GM21723 (cell line): ENCODE results near the gene TKTL1.

ENCODE experiments used
- ATAC-seq: cut with Tn5 transposase; IDR thresholded peaks from one replicate; pipeline ENCODE4 v1.9.1; 2021; ENCODE audit warnings: mild to moderate bottlenecking, moderate library complexity; ENCODE audit not compliant: unreplicated experiment

The TKTL1 gene

DNA sequence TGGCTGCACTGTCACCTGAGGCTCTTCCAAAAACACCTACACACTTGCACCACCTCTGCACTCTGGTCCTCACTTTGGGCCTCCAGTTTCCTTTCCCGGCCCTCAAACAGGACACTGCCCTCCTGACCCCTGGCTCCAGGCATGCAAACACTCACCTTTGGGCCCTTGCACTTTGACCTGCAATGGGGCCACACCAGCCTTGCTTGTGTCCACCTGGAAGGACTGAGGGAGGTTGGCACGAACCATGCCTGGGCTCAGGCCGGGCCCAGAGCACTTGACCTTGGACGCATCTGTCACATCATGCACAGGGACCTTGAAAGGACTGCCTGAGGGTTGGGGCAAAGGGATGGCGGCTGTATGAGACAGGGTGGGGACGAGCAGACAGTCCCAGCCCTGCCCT is 63.2 kb downstream of the TKTL1 start:
- no peak for ATAC-seq

DNA sequence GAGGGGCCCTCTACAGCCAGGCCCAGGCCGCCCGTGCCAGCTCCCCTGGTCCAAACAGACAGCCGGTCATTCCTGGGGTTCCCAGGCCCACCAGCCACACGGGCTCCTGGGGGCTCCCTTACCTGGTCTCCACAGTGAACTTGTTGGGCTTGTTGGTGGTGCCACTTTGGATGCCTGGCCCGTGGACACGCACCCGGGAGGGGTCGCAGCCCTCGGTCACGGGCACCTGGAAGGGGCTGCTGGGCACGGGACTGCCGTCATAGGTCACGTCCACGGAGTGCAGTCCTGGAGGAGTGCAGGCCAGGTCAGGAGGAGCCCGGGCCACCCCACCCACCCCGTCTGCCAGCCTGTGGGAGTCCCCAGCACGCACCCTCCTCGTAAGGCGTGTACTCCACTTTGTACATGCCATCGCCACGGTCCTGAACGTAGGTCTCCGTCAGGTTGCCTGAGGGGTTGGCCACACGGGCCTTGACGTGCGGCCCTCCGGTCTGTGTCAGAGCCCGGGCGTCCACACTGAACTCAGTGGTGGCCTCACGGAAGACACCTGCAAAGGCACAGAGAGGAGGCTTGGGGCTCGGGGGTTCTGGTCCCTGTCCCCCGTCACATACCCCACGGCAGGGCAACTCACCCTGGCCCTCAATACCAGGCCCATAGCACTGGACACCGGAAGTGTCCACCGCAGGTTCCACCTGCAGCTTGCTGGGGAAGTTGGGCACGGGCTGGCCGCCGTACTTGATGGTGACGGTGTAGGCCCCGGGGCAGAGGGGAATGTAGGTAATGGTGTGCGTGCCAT is 64.0 kb downstream of the TKTL1 start:
- no peak for ATAC-seq

DNA sequence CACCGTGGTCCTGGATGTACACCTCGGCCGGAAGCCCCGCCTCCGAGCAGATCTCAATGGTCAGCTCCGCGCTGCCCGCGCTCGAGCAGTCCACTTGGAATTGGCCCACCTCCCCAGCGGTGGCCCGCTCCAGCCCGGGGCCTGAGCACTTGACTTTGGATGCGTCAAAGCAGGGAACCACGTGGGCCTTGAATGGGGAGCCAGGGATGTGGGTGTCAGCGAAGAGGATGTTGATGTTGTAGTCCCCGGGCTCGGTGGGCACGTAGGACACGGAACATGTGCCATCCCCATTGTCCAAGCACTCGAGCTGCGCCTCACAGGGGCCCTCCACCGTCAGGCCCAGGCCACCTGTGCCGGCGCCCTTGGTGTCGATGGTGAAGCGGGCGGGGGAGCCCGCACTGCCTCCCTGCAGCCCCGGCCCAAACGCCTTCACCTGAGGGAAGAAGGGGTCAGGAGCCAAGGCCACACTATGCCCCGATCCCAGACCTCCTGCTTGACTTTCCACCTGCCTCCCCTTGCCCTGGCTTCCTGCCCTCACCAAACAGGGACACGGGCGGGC is 64.6 kb downstream of the TKTL1 start:
- ATAC-seq: no peak

DNA sequence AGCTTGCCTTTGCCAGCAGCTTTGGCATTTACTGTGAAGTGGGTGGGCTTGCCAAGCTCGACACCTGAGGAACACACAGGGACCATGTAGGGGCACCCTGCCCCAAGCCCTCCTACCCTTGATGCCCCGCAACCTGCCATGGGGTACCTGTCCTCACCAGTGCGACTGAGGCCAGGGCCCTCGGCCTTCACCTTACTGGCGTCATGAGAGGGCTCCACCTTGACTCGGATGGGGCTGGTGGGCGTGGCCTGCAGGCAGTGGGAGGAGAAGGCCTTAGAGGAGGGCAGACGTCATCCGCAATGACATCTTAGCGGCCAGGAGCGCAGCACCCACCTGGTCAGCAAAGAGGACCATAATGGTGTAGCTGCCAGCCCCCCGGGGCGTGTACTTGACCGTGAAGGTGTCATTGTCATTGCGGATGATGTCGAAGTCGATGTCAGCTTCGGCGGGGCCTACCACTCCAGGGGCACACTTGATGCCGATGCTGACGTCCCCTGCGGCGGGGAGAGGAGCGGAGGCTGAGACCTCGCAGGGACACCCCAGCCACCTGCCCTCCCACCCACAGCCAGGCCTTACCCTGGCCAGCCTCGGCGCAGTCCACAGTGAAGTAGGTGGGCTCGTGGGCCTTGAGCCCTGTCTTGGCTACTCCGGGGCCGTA is 66.6 kb downstream of the TKTL1 start:
- ATAC-seq: no peak

DNA sequence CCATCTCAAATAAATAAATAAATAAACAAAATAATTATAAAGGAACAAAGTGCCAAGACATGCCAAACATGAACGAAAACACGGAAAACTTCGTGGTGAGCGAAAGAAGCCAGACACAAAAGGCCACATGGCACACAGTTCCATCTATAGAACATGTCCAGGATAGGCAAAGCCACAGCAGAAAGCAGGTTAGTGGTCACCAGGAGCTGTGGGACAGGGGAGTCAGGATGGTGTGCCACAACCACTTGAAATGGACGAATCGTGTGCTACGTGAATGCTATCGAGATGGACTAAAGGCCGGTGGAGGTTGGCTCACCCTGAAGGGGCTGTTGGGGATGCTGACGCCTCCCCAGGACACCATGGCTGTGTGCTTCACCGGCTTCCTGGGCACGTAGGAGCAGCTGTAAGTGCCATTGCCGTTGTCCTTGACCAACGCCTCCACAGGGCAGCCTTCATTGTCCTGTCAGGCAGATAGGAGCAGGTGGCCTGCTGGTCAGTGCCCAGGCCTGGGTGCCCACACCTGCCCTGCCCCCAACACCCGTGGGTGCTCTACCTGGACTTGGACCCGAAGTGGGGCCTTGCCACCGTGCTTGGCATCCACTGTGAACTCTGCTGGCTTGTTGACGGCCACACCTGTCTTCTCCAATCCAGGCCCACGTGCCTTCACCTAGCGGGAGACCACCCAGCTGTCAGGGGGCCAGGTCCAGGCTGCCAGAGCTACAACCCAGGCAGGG is 68.3 kb downstream of the TKTL1 start:
- ATAC-seq: no peak

DNA sequence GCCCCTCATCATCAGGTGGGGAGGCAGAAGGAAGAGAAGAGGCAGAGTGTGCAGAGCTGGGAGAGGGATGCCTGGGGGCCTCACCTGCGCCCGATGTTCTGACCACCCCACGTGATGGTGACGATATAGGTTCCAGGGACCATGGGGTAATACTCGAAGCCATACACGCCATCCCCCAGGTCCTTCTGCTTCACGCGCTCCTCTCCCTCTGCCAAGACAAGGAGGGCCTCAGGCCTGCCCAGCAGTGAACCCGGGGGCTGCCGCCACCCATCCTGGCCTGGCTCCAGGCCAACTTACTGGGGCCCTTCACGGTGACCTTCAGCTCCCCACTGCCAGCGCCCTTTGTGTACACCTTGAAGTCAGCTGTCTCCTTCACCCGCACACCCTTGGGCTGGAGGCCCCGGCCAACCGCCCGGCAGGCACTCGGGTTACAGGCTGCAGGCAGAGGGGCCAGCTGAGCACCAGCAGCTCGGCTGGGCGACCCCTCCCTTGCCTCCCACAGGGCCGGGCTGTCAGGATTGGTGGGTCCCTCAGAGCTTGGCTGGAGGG is 69.5 kb downstream of the TKTL1 start:
- no peak for ATAC-seq

DNA sequence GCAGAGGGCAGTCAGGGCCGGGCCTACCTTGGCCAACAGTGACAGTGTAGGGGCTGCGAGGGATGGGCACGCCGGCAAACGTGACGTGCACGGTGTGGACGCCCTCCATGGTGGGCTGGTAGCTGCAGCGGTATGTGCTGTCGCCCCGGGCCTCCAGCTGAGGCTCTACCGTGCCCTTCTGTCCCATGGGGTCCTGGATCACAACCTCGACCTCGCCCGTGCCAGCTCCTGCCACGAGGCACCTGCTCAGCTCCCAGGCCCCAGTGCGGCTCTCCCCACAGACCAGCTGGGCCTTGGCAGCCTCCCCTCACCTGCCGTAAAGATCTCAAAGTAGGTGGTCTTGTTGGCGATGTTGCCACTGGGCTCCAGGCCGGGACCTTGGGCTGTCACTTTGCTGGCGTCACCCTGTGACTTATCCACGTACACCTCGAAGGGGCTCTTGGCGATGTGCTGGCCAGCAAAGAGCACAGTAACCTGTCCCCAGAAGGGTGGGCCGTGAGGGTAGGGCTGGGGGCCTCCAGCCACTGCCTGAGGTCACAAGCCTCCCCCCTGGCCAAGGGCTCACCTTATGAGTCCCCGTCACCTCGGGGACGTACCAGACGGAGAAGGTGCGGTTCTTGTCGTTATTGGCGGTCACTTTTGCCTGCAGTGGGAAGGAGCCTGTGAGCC is 70.5 kb downstream of the TKTL1 start:
- no peak for ATAC-seq

DNA sequence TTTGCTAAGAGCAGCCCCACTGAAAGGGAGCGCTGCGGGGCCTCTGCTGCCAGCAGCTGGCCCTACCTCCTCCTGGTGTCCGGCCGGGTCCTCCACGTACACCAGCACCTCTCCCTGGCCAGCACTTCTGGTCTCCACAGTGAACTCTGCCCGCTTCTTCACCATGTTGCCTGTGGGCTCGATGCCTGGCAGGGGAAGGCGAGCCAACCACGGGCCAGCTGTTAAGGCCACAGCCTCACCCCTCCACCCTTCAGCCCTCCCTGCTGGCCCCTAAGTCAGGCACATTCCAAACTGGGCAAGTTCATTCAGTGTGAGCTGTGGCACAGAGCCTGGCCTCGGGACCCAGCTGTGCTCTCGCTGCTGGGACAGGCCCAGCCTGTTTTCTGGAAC is 71.1 kb downstream of the TKTL1 start:
- no peak for ATAC-seq

DNA sequence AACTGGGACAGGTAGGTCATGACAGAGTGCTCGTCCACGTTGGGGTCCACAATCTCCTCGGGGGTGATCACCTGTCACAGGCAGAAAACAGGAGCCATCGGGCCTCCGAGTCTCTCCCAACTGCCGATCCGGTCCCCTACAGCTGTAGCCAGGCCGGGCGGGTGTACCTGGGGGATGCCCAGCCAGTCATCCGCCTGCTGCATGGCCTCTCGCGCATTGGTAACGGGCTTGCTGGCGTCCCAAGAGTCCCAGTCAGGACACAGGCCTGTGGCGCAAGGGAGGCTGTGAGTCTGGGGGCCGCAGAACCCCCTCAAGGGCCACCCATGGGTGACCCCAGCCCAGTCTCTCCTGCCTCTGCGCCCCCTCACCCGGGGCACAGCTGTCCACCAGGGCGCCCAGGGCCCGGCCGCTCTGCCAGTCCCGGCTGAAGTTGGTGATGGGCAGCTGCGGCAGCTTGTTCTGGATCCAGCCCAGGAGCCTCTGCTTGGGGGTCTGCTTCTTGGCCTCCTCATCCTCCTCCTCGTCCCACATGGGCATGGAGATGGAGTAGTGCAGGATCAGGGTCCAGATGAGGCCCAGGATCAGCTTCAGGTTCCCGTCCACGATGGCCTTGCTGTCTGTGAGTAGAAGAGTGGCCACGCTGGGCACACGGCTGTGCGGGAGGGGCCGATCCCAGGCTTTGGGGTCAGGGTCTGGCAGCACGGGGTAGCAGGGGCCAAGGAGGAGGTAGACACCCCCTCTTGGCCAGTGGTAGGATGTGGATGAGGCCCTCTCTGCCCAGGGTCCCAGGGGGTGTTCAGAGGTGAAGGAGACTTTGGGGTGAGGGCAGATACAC is 72.1 kb downstream of the TKTL1 start:
- no peak for ATAC-seq

DNA sequence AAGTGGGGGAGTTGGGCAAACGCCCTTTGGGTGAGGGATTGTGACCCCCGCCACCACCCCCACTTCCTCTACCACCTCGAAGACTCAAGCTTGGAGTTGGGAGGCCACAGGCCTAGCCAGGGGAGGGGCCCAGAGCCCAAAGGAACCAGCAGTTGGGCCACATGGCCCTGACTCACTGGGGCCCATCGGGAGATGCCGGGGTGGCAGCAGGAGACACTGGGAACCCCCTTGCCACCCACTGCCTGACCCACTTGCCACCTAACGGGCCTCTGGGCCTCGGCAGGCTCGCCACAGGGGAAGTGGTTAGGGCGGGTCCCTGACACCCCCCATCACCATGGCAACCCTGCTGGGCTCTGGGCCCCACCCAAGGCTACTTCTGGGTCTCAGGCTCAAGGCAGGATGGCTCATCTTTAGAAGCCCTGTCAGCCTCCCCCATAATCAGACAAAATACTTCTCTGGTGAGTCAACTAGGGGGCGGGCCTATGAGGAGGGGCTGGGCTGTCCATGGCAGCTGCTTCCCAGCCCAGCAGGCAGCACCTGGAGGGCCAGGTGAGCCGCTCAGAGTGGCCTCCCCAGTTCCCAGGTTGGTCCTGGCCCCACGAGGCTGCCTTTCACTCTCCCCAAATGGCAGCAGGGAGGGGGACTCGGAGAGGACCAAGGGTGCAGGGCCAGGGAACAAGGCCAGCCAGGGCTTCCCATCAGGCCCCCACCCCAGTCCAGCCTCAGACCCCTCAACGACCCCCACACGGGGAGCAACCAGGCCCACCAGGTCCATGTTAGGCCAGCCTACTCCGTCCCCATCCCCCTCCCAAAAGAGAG is 73.2 kb downstream of the TKTL1 start:
- peak; percentile 26 for ATAC-seq

DNA sequence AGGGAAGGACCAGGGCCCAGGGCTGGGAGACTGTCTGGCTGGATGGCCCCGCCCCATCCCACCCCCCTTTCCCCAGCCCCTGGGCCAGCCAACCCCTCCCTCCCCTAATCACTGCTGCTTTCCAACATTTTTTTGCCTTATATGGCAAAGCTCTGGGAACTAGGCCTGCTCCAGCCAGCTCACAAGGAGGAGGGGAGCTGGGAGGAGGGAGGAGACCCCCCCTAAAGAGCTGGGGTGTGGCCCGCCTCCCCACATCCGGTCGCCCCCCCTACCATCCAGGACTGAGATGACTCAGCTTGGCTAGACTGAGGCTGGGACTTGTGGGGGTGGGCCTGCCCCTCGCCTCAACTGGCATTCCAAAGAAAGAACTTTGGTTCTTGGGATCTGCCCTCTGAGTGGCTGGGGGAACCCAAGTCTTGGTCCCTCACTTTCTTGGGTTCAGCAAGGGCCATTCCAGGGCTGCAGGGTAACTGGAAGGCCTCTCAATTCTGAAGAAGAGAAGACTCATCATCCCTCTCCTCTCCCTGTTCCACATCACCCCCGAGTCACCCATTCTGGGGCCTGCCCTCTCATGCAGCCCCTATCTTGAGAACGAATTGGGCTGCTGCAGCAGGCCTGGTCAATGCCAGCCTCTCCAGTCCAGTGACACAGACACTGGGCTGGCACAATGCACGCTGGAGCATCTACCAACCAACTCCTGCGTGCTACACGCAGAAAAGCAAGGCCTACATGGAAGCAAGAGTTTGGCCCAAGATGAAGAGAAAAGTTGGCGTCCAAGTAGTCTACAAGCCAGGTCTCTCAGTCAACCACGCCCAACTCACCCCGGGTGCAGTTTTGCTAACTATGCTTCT is 74.1 kb downstream of the TKTL1 start:
- ATAC-seq: no peak

DNA sequence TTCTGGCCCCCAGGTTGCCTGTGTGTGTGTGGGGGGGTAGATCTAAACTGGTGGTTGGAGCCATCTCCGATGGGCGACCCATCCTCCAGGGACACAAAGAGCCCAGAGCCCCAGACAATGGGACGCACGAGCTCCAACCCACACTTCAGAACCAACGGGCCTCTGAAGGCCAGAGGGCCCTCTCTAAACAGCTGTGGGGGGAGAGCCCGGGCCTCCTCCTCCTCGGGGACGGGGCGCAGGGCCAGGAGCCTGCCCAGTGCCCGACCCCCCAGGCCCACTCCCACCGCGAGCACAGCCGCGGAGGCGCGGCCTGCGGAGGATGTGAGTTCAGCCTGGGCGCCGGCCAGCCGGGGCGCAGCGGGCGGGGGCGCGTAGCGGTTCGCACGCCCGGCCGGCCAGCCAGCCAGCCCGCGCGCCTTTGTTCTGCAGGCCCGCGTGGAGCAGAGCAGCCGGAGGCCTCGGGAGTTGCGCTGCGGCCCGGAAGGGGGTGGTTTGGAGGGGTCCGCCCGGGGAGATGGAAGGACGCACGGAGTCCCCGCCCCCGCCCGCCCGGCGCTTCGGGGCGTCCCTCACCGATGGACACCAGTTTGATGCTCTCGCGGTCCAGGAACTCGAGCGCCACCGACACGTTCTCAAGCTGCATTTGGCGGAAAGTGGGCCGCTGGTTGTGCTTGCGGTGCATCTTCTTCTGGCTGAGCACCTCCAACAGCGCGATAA is 74.9 kb downstream of the TKTL1 start:
- no peak for ATAC-seq

DNA sequence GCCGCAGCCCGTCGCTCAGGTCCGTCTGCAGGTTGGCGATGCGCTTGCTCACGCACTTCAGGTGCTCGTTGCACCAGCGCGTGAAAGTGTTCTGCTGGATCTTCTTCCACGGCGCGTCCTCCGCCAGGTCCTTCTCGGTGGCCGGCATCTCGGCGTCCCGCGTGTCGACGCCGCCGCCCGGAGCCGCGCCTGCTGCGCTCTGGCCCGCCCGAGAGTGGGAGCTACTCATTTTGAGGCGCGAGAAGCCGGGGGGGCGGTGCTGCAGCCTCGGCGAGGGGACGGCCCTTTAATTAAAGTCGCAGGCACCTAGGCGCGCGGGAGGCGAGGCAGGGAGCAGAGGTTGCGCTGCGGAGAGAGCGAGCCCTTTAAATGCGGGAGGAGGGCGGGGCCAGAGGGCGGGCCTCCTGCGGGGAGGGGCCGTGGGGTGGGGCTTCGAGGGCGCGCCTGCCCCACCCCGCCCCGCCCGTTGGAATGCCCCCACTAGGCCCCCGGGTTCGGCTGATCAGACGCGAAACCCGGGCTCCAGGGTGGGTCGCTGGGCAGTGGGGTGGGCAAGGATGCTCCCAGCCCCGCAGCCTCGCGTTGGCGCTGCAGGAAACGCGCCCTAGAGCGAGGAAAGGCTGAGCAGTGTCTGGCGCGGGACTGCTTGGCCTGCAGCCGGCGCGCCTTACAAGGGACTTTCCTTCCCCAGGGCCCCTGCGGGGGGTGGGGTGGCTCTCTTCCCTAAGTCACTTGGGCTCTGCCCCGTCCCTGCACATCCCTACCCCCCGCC is 75.6 kb downstream of the TKTL1 start:
- peak; percentile 61 for ATAC-seq

DNA sequence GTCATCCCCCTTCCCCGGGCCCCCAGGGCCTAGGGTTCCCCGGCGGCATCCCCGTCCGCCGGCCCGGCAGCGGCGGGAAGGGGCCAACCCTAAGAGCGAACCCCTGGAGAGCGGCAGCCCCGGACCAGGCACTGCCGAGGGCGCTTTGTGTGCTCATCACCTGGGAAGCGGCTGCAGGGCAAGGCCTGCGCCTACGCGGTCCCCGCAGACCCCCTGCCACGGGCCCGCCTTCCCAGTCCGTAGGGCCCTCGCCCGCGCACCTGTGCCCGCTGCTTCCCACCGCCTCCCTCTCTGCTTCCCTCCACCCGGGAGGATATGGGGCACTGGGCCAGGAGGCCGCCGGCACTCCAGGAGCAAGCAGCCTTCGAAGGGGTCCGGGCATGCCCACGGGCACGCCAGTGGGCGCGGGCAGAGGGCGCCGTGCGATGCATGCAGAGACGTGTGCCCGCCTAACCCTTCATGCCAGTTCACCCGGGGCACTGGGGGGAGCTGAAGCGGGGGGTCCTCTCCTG is 76.2 kb downstream of the TKTL1 start:
- no peak for ATAC-seq

DNA sequence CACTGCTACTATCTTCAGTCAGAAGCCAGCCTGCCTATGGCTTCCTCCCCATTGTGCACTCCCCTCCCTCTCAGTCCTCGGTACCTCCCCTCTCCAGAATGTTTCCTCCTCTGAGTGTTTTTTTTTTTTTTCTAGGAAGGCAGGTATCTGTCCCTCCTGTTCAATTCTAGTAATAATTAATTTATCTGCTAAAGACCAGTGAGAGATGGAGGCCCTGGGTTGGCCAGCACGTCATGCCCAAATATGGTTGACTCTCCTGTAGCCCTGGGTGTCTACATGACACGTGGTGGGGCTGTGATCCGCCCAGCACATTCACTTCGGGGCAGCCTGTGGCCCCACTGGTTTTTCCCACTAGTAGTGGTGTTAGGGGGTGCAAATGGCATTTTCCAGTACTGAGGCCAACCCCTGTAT is 77.0 kb downstream of the TKTL1 start:
- ATAC-seq: no peak
